NT2/D1 (cell line): ENCODE results near the gene TOPAZ1.

ENCODE experiments used
- DNase-seq: peaks from one replicate; pipeline ENCODE4 v3.0.0-alpha.2; 2011; ENCODE audit warnings: low read depth, low spot score
- H3K27me3 ChIP-seq: 2 replicates; pipeline ENCODE4 v1.6.0; 2011; ENCODE audit warnings: mild to moderate bottlenecking; ENCODE audit not compliant: insufficient read length, insufficient read depth
- H3K36me3 ChIP-seq: 2 replicates; pipeline ENCODE4 v1.6.1; 2011; ENCODE audit warnings: mild to moderate bottlenecking, low read length, mixed read lengths; ENCODE audit not compliant: insufficient read depth, insufficient read length
- H3K4me1 ChIP-seq: 2 replicates; pipeline ENCODE4 v1.5.1; 2011; ENCODE audit not compliant: insufficient read depth, insufficient read length
- H3K4me3 ChIP-seq: 2 replicates; pipeline ENCODE4 v1.5.1; 2011; ENCODE audit warnings: low read depth; ENCODE audit not compliant: insufficient read length
- H3K9ac ChIP-seq: 2 replicates; pipeline ENCODE4 v1.6.0; 2011; ENCODE audit warnings: low read depth; ENCODE audit not compliant: insufficient read length
- H3K9me3 ChIP-seq: 2 replicates; pipeline ENCODE4 v1.5.1; 2011; ENCODE audit warnings: mild to moderate bottlenecking, low read length; ENCODE audit not compliant: insufficient read depth
- SUZ12 ChIP-seq: IDR thresholded peaks from 2 replicates; pipeline ENCODE4 v1.6.1; 2011; ENCODE audit not compliant: insufficient read length, insufficient read depth; ENCODE audit errors: extremely low read depth
- YY1 ChIP-seq: IDR thresholded peaks from 2 replicates; pipeline ENCODE4 v1.6.1; 2011; ENCODE audit not compliant: insufficient read length, insufficient read depth
- ZNF274 ChIP-seq: IDR thresholded peaks from 2 replicates; pipeline ENCODE4 v1.6.1; 2011; ENCODE audit warnings: mild to moderate bottlenecking, low read depth, low read length

The TOPAZ1 gene

DNA sequence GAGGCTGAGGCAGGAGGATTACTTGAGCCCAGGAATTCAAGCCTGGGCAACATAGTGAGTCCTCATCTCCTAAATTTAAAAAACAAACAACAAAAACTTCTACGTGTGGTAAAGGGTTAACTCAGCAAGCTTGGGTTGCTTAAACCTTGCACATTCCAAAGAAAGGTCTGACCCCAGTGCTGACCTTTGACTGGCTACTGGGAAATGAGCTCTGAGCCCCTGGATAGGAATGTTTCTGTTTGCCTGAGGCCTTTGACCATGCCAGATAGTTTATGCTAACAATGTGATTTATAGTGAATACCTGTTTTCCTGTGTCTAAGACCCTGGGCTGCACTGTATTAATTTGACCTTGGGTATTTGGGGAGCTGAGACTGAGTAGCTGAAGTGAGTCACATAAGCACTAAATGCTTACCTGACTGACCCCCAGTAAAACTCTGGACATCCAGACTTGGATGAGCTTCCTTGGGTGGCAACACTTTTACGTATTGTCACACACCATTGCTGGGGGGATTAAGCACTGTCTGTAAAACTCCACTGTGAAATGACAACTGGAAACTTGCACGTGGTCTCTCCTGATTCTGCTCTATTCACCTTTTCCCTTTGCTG is 117.6 kb downstream of the TOPAZ1 start:
- H3K27me3 ChIP-seq: no peaks in the 10 kb centered on the region
- no peak overlapping the region for H3K9ac ChIP-seq
- H3K4me1 ChIP-seq: no peaks in the 10 kb centered on the region
- peak; percentile 62 for DNase-seq
- H3K4me3 ChIP-seq: no peak overlapping the region
- no peaks in the 10 kb centered on the region for H3K36me3 ChIP-seq
- TF ChIP-seq SUZ12: no peak
- no peak for TF ChIP-seq YY1
- no peak for TF ChIP-seq ZNF274
- H3K9me3 ChIP-seq: no peaks in the 10 kb centered on the region; the same call in 1 of the 2 replicates

DNA sequence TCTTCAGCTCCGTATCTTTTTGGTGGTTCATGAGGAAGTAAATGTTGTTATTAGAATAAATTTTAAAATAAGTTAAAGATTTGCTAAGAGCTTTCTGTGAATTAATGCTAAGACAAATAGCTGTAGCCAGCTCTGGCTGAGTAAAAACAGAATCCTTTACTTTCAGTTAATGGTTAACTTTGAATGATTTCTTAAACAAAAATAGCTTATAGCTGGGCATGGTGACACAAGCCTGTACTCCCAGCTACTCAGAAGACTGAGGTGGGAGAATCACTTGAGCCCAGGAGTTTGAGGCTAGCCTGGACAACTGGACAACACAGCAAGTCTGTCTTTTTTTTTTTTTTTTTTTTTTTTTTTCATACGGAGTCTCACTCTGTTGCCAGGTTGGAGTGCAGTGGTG is 121.9 kb downstream of the TOPAZ1 start:
- Histone ChIP-seq H3K9me3 (no peaks in the 10 kb centered on the region), H3K9ac (no peak overlapping the region)
- no peak for DNase-seq

DNA sequence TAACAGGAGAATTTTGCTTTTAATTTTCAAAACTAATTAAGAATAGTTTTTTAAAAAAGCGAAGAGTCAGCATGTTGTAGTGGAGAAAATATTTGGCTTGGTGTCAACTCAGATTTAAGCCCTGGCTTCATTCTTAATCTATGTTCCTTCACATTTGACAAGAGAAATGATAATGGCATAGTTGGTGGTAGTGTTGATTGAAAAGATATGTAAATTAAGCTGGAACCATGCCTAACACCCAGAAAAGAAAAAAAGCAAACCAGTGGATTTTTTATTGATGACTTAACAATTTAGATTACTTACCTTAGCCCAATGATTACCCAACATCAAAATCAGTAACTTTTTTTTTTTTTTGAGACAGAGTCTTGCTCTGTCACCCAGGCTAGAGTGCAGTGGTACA is 124.3 kb downstream of the TOPAZ1 start:
- no peak overlapping the region for H3K4me3 ChIP-seq
- H3K36me3 ChIP-seq: peaks cover 8% of the 10 kb centered on the region
- no peak for DNase-seq
- no peak for TF ChIP-seq YY1
- no peak for TF ChIP-seq SUZ12
- TF ChIP-seq ZNF274: no peak
- H3K4me1 ChIP-seq: no peaks in the 10 kb centered on the region
- no peaks in the 10 kb centered on the region for H3K9me3 ChIP-seq
- H3K27me3 ChIP-seq: no peaks in the 10 kb centered on the region
- H3K9ac ChIP-seq: no peak overlapping the region

More for the DNA sequence above, 121.9 kb downstream of the TOPAZ1 start:
- TF ChIP-seq ZNF274: no peak
- no peak for TF ChIP-seq YY1
- no peak for TF ChIP-seq SUZ12
- Histone ChIP-seq H3K4me1 (no peaks in the 10 kb centered on the region), H3K36me3 (peaks cover 5% of the 10 kb centered on the region), H3K27me3 (no peaks in the 10 kb centered on the region), H3K4me3 (no peak overlapping the region)

DNA sequence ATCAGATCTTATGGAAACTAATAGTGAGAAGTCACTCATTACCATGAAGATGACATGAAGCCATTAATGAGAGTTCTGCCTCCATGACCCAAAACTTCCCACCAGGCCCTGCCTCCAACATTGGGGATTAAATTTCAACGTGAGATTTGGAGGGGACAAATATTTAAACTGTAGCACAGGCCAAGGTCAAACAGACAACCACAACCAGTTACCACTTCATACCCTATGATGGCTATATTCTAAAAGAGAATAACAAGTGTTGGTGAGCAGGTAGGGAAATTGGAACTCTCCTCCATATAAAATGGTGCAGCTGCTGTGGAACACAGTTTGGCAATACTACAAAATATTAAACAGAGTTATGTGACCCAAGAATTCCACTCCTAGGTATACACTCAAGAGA is 133.8 kb downstream of the TOPAZ1 start:
- no peaks in the 10 kb centered on the region; the same call in 1 of the 2 replicates for H3K9me3 ChIP-seq
- H3K36me3 ChIP-seq: no peaks in the 10 kb centered on the region
- DNase-seq: no peak
- H3K4me1 ChIP-seq: no peaks in the 10 kb centered on the region
- no peaks in the 10 kb centered on the region for H3K27me3 ChIP-seq
- no peak overlapping the region for H3K4me3 ChIP-seq
- H3K9ac ChIP-seq: no peak overlapping the region
- TF ChIP-seq YY1 (no peak), ZNF274 (no peak), SUZ12 (no peak)
